Measurements from ENCODE around the gene BAAT.

DNA sequence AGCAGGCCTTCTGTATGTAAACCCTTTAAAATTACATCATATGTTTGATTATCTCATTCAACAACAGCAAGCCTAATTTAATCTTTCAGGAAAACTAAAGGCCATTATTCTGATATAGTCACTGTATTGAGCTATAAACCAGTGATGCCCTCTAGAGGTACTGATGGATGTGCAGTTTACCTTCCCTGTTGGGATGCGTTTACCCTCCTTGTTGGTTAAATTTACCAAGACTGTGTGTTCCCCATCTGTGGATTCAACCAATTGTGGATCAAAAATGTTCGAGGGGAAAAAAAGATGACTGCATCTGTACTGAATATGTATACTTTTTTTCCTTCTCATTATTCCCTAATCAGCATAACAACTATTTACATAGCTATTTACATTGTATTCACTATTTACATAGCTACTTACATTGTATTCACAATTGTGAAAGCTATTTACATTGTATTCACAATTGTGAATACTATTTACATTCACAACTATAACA is 3.7 kb upstream of the BAAT start:
- TF ChIP-seq, protein P1, sequence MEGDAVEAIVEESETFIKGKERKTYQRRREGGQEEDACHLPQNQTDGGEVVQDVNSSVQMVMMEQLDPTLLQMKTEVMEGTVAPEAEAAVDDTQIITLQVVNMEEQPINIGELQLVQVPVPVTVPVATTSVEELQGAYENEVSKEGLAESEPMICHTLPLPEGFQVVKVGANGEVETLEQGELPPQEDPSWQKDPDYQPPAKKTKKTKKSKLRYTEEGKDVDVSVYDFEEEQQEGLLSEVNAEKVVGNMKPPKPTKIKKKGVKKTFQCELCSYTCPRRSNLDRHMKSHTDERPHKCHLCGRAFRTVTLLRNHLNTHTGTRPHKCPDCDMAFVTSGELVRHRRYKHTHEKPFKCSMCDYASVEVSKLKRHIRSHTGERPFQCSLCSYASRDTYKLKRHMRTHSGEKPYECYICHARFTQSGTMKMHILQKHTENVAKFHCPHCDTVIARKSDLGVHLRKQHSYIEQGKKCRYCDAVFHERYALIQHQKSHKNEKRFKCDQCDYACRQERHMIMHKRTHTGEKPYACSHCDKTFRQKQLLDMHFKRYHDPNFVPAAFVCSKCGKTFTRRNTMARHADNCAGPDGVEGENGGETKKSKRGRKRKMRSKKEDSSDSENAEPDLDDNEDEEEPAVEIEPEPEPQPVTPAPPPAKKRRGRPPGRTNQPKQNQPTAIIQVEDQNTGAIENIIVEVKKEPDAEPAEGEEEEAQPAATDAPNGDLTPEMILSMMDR (IDR thresholded peaks at IDR 0.05): peak; percentile 27
- no peak for TF ChIP-seq ZFX (IDR thresholded peaks at IDR 0.05; ENCODE audit: borderline replicate concordance)
